Mesendoderm (in vitro differentiated cells): Measurements from ENCODE around the gene UTRN.
A peak's percentile ranks its signal among the peaks of the same experiment; 100 is the strongest.

Source experiments
- DNase-seq: peaks from one replicate; pipeline ENCODE4 v3.0.0; 2013
- H2AK5ac ChIP-seq: 2 replicates; pipeline ENCODE4 v1.6.1; 2013; ENCODE audit warnings: low read length, inconsistent platforms
- H2BK120ac ChIP-seq: 2 replicates; pipeline ENCODE4 v1.6.1; 2013; ENCODE audit warnings: low read depth, mild to moderate bottlenecking, low read length, moderate library complexity, mixed read lengths
- H2BK15ac ChIP-seq: replicated peaks from 2 replicates; pipeline ENCODE4 v1.6.1; 2013; ENCODE audit warnings: low read depth, mild to moderate bottlenecking, moderate library complexity
- H2BK5ac ChIP-seq: 2 replicates; pipeline ENCODE4 v1.6.1; 2013; ENCODE audit warnings: low read length, inconsistent platforms
- H3K18ac ChIP-seq: 2 replicates; pipeline ENCODE4 v1.6.1; 2013; ENCODE audit warnings: mild to moderate bottlenecking, low read length, mixed read lengths
- H3K23ac ChIP-seq: one replicate; pipeline ENCODE4 v1.6.1; 2013; ENCODE audit warnings: low read length
- H3K27ac ChIP-seq: 2 replicates; pipeline ENCODE4 v1.5.1; 2013; ENCODE audit warnings: low read depth, mild to moderate bottlenecking, inconsistent platforms, low read length, moderate library complexity
- H3K27me3 ChIP-seq: 2 replicates; pipeline ENCODE4 v1.6.1; 2013; ENCODE audit warnings: low read length, control low read depth, mild to moderate bottlenecking, inconsistent platforms; ENCODE audit not compliant: insufficient read depth, poor library complexity
- H3K36me3 ChIP-seq: 2 replicates; pipeline ENCODE4 v1.6.1; 2013; ENCODE audit warnings: low read length, inconsistent platforms; ENCODE audit not compliant: control insufficient read depth, insufficient read depth
- H3K4ac ChIP-seq: one replicate; pipeline ENCODE4 v1.6.1; 2013; ENCODE audit warnings: low read depth, mild to moderate bottlenecking, low read length, moderate library complexity
- H3K4me1 ChIP-seq: 2 replicates; pipeline ENCODE4 v1.6.1; 2013; ENCODE audit warnings: low read depth, low read length, inconsistent platforms; ENCODE audit not compliant: control insufficient read depth
- H3K4me2 ChIP-seq: 2 replicates; pipeline ENCODE4 v1.6.1; 2013; ENCODE audit warnings: low read length
- H3K4me3 ChIP-seq: 2 replicates; pipeline ENCODE4 v1.5.1; 2013; ENCODE audit warnings: mild to moderate bottlenecking, low read length
- H3K56ac ChIP-seq: one replicate; pipeline ENCODE4 v1.6.1; 2013; ENCODE audit warnings: low read length
- H3K79me1 ChIP-seq: 2 replicates; pipeline ENCODE4 v1.6.1; 2013; ENCODE audit warnings: low read length, inconsistent platforms
- H3K79me2 ChIP-seq: 2 replicates; pipeline ENCODE4 v1.6.1; 2013; ENCODE audit warnings: mild to moderate bottlenecking, low read length; ENCODE audit not compliant: control insufficient read depth, insufficient read depth
- H3K9ac ChIP-seq: 2 replicates; pipeline ENCODE4 v1.6.1; 2013; ENCODE audit warnings: low read length, inconsistent platforms
- H4K5ac ChIP-seq: one replicate; pipeline ENCODE4 v1.6.1; 2013; ENCODE audit warnings: low read length
- H4K8ac ChIP-seq: one replicate; pipeline ENCODE4 v1.6.1; 2013; ENCODE audit warnings: low read depth, mild to moderate bottlenecking, control low read depth, low read length, moderate library complexity
- WGBS: extraction: QIAGEN DNeasy Blood & Tissue Kit; methylation state at CpG from one replicate; pipeline ENCODE4 v1.1.7; 2013; ENCODE audit warnings: low lambda C conversion rate, missing lambda C conversion rate; ENCODE audit not compliant: insufficient coverage; ENCODE audit errors: extremely low coverage; 5-methylcytosine and 5-hydroxymethylcytosine counted together

The UTRN gene

DNA sequence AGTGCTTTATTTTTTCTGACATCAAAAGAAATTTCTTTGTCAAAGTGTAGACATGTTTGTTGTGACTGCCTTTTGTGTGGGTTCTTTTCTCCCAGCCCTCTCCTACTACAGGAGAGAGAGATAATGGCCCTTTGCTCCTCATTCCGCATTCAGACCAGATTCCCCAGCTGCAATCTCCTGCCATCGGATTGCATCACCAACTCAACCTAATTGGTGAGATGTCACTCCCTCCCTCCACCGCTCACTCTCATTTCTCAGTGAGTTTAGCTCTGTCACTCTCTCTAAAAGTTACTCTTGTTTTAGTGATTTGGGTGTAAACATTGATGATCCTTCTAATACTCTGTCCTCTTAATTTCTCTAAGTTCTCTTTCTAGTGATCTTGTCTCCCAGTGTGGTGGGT, 22.7 kb downstream of the UTRN start:
- Histone ChIP-seq H2BK15ac (no peak overlapping the region), H3K9ac (no peak overlapping the region), H3K4ac (no peak overlapping the region), H3K18ac (no peak overlapping the region), H2BK5ac (no peak overlapping the region), H4K8ac (no peak overlapping the region), H3K4me3 (no peak overlapping the region), H3K56ac (no peak overlapping the region), H3K4me1 (no peaks in the 10 kb centered on the region), H2BK120ac (no peak overlapping the region), H3K4me2 (no peak overlapping the region), H3K79me2 (no peaks in the 10 kb centered on the region), H3K36me3 (no peaks in the 10 kb centered on the region), H3K27ac (no peak overlapping the region), H3K23ac (no peak overlapping the region), H4K5ac (no peak overlapping the region), H2AK5ac (no peak overlapping the region), H3K27me3 (no peaks in the 10 kb centered on the region), H3K79me1 (peaks cover 3% of the 10 kb centered on the region)
- no CpG with 5 or more reads among the region's 3 CpGs for WGBS
- DNase-seq, result peak; percentile 87

DNA sequence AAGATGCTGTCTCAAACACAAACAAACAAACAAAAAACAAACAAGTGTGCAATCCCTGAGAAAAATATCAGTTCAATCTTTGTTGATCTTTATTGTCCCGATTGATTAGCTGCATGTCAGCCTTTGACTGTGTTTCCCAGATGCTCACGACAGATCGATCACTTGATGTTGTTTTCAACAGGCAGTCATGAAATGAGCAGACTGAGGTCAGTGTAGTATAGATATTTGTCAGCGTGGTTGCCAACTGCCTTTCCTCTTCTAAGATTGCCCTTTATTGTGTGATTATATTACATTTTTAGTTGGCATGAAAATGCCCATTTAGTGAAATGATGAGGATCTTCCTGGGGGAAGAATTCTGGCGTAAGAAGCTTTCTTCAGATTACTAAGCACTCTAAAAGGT, 25.6 kb downstream of the UTRN start:
- Histone ChIP-seq H3K4ac (no peak overlapping the region), H3K4me1 (no peaks in the 10 kb centered on the region), H2AK5ac (no peak overlapping the region), H3K9ac (no peak overlapping the region), H3K27me3 (no peaks in the 10 kb centered on the region), H4K5ac (no peak overlapping the region), H3K56ac (no peak overlapping the region), H3K36me3 (no peaks in the 10 kb centered on the region), H2BK15ac (no peak overlapping the region), H3K18ac (no peak overlapping the region), H2BK120ac (no peak overlapping the region), H3K23ac (no peak overlapping the region), H2BK5ac (no peak overlapping the region), H3K4me3 (no peak overlapping the region), H3K79me1 (peaks cover 6% of the 10 kb centered on the region), H3K27ac (no peak overlapping the region), H3K79me2 (peaks cover under 1% of the 10 kb centered on the region), H3K4me2 (no peak overlapping the region), H4K8ac (no peak overlapping the region)
- no CpG with 5 or more reads among the region's 5 CpGs for WGBS
- no peak for DNase-seq

DNA sequence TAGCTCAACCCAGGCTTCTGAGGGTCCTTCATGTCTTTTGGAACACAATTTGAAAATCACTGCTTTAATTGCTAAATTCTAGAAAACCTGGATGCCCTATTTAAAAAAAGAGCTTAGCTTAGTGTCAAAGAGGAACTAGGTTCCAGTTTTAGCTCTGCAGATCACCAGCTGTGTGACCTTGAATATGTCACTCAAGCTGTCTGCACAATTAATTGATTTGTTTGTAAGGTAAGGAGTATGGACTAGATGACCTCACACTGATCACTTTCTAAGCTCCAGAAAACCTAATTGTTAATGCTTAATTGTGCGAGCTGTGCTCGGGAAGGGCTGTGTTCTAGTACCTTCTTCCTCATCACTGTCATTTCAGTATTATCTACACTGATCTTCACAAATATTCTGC, 26.2 kb downstream of the UTRN start:
- Histone ChIP-seq H3K36me3 (no peaks in the 10 kb centered on the region), H3K4me3 (no peak overlapping the region), H4K5ac (no peak overlapping the region), H2BK5ac (no peak overlapping the region), H3K27me3 (no peaks in the 10 kb centered on the region), H3K23ac (no peak overlapping the region), H3K27ac (no peak overlapping the region), H4K8ac (no peak overlapping the region), H2BK120ac (no peak overlapping the region), H3K9ac (no peak overlapping the region), H3K4me1 (no peaks in the 10 kb centered on the region), H3K79me2 (peaks cover 1% of the 10 kb centered on the region), H2AK5ac (no peak overlapping the region), H3K79me1 (peaks cover 4% of the 10 kb centered on the region), H3K4me2 (no peak overlapping the region), H2BK15ac (no peak overlapping the region), H3K4ac (no peak overlapping the region), H3K56ac (no peak overlapping the region), H3K18ac (no peak overlapping the region)
- no peak for DNase-seq
- no CpG with 5 or more reads among the region's 2 CpGs for WGBS

DNA sequence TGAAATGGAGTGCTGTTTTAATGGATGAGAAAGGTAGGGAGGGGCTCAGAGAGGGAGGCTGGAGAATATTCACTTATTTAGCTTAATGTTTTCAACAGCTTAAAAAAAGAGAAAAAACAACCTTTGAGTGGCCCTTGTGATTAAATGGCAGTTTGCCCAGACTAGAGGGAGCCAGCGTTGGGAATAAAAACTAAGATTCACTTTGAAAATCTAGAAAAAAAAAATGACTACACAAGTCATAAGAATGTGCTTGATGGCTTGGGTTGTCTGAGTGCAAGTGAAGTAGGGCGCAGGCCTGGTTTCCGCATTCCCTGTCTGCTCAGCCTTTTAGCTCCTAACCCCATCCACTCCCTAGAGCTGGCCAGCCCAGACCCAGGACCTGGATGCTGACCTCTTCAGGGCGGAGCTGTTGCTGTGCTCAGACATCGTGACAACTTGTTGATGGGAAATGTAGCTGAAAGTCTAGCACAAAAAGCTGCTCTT, 28.9 kb downstream of the UTRN start:
- H3K4me3 ChIP-seq, result no peak overlapping the region
- WGBS, result no CpG with 5 or more reads among the region's 5 CpGs
- DNase-seq, result no peak

DNA sequence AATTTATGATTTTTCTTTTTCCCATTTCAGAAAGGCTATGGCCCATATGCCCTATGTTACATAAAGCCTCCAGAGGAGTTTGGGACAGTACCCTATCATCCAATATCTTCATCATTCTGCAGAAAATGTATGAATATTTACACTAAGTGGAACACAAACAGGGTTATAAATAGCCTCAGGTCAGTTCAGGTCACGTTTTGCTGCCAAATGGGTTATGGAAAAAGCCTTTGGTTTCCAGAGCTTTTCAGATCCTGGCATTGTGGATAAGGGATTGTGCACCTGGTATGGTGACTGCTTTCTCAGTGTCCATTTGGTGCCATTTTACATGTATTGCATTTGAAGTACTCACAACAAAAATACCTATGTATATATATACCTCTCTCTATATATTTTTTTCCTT, 29.4 kb downstream of the UTRN start:
- Histone ChIP-seq H2AK5ac (no peak overlapping the region), H3K79me1 (peaks cover 4% of the 10 kb centered on the region), H3K27me3 (no peaks in the 10 kb centered on the region), H4K8ac (no peak overlapping the region), H3K4me2 (no peak overlapping the region), H2BK120ac (no peak overlapping the region), H3K4ac (no peak overlapping the region), H3K4me3 (no peak overlapping the region), H3K27ac (no peak overlapping the region), H3K79me2 (peaks cover 1% of the 10 kb centered on the region), H4K5ac (no peak overlapping the region), H3K36me3 (no peaks in the 10 kb centered on the region), H3K56ac (no peak overlapping the region), H3K23ac (no peak overlapping the region), H3K4me1 (no peaks in the 10 kb centered on the region), H2BK15ac (no peak overlapping the region), H2BK5ac (no peak overlapping the region), H3K9ac (no peak overlapping the region), H3K18ac (no peak overlapping the region)
- no CpG with 5 or more reads among the region's 1 CpG for WGBS
- no peak for DNase-seq

More for the DNA sequence above, 28.9 kb downstream of the UTRN start:
- Histone ChIP-seq H4K5ac (no peak overlapping the region), H3K36me3 (no peaks in the 10 kb centered on the region), H3K27ac (no peak overlapping the region), H3K4me2 (no peak overlapping the region), H2BK5ac (no peak overlapping the region), H3K79me1 (peaks cover 4% of the 10 kb centered on the region), H2BK120ac (no peak overlapping the region), H3K56ac (no peak overlapping the region), H3K9ac (no peak overlapping the region), H3K4ac (no peak overlapping the region), H3K4me1 (no peaks in the 10 kb centered on the region), H3K79me2 (peaks cover 1% of the 10 kb centered on the region), H3K27me3 (no peaks in the 10 kb centered on the region), H4K8ac (no peak overlapping the region), H3K23ac (no peak overlapping the region), H3K18ac (no peak overlapping the region), H2AK5ac (no peak overlapping the region), H2BK15ac (no peak overlapping the region)

DNA sequence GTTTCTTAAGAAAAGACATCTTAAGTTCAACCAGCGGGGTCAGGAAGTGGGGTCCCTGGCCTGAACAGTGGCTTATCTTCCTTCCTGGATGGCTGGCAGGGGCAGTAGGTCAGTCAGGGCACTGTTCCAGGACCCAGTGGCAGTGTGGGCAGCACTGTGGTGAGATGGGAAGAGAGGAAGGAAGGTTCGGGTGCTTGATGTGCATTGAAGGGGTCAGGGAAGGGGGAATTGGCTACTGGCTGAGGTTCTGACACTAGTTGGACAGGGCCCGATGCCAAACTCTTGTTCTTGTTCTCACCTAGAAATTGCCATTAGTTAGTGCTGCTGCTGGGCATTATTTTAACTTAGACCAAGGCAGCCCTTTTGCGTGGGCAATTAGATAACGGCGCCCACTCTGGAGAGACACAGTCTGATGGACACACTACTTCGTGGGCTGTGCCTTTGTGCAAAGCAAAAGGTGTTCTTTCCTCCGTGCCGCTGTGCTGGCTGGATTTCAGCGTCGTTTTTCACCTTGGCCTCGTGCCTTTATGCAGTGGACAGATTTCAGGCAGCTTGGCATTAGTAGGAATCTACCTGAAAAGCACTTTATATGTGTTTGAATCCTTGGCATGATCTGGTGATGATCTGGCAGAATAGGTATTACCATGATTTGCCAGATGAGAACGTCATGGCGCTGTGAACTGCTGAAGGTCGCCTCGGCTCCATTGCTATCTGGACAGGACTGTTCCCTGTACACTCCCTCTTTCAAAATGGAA, 30.3 kb downstream of the UTRN start:
- Histone ChIP-seq H3K9ac (no peak overlapping the region), H3K4me3 (no peak overlapping the region), H2BK15ac (no peak overlapping the region), H3K79me2 (peaks cover 1% of the 10 kb centered on the region), H4K5ac (no peak overlapping the region), H2AK5ac (no peak overlapping the region), H3K4me1 (no peaks in the 10 kb centered on the region), H3K27me3 (no peaks in the 10 kb centered on the region), H3K23ac (no peak overlapping the region), H3K4ac (no peak overlapping the region), H3K36me3 (no peaks in the 10 kb centered on the region), H4K8ac (no peak overlapping the region), H3K18ac (no peak overlapping the region), H3K79me1 (peaks cover 4% of the 10 kb centered on the region), H3K56ac (no peak overlapping the region), H2BK120ac (no peak overlapping the region), H3K4me2 (no peak overlapping the region), H2BK5ac (no peak overlapping the region), H3K27ac (no peak overlapping the region)
- DNase-seq, result no peak
- WGBS, result no CpG with 5 or more reads among the region's 16 CpGs
